GM12878 (cell line): ENCODE measurements around the gene ERCC4. TPM values are rescaled to one million over a fixed set of nuclear protein-coding genes. Genes with fewer than 3 reads are reported as not detected.

Experiments used
- ATAC-seq: fragments of 200-7000 bp; cut with Tn5 transposase; 3 replicates; pipeline ENCODE4 v1.9.1; 2020; ENCODE audit warnings: mild to moderate bottlenecking, moderate library complexity
- BruUV-seq: library from RNA; stranded (reverse); fragments of 400-500 nt; replicated peaks from 2 replicates; lab custom pipeline; 2021; lab: Mats Ljungman, UMichigan
- CTCF ChIA-PET: fragments of 300-600 bp; sonication (Branson Sonifier 250); formaldehyde crosslinking; extraction: SDS; loops from one replicate; lab custom pipeline; 2021; ENCODE audit warnings: inconsistent platforms; lab: Yijun Ruan, JAX
- POLR2A ChIA-PET: fragments of 350-600 bp; formaldehyde crosslinking; extraction: SDS; loops from one replicate; lab custom pipeline; 2021; ENCODE audit warnings: inconsistent platforms; lab: Charles Lee
- RAD21 ChIA-PET: fragments of 300-600 bp; sonication (Branson Sonifier 250); formaldehyde crosslinking; loops from one replicate; lab custom pipeline; 2023; ENCODE audit warnings: antibody characterized with exemption; ENCODE audit not compliant: unreplicated experiment; lab: Charles Lee
- SMC1A ChIA-PET: fragments of 300-600 bp; sonication (Branson Sonifier 250); formaldehyde crosslinking; loops from one replicate; lab custom pipeline; 2023; ENCODE audit not compliant: unreplicated experiment, uncharacterized antibody; lab: Charles Lee
- DNase-seq: peaks from one replicate; pipeline ENCODE4 v3.0.0-alpha.2; 2011; ENCODE audit warnings: low read depth, low spot score
- FAIRE-seq: peaks from 3 replicates; lab custom pipeline; 2011; peaks lifted over from hg19 to GRCh38; lab: Jason Lieb, UNC
- H2AFZ ChIP-seq: 2 replicates; pipeline ENCODE4 v1.6.0; 2011; ENCODE audit warnings: low read depth, low read length, control low read depth; ENCODE audit not compliant: control insufficient read depth
- H3K27ac ChIP-seq: 2 replicates; pipeline ENCODE4 v1.5.1; 2011; ENCODE audit warnings: control low read depth; ENCODE audit not compliant: control insufficient read depth, insufficient read depth
- H3K27me3 ChIP-seq, 2 experiments: replicated peaks in 1 of 2; 2 replicates each; pipeline versions ENCODE4 v1.6.0 to v1.6.1; 2011; ENCODE audit warnings: low read length in 1 of 2; ENCODE audit not compliant: control insufficient read depth in 2 of 2, insufficient read depth in 2 of 2
- H3K36me3 ChIP-seq, 2 experiments: 2 replicates each; pipeline ENCODE4 v1.5.1; 2011; ENCODE audit warnings: low read length in 1 of 2; ENCODE audit not compliant: control insufficient read depth in 2 of 2, insufficient read depth in 2 of 2
- H3K4me1 ChIP-seq: 2 replicates; pipeline ENCODE4 v1.6.1; 2011; ENCODE audit warnings: mild to moderate bottlenecking, low read length, moderate library complexity, mixed read lengths; ENCODE audit not compliant: control insufficient read depth, insufficient read depth
- H3K4me2 ChIP-seq: 2 replicates; pipeline ENCODE4 v1.6.0; 2011; ENCODE audit warnings: control low read depth; ENCODE audit not compliant: control insufficient read depth, insufficient read depth
- H3K4me3 ChIP-seq: fragments of 200-600 bp; sonication (generic); 2 replicates; pipeline ENCODE4 v1.5.1; 2016
- H3K79me2 ChIP-seq: 2 replicates; pipeline ENCODE4 v1.6.0; 2011; ENCODE audit warnings: low read length; ENCODE audit not compliant: control insufficient read depth, insufficient read depth
- H3K9ac ChIP-seq: 2 replicates; pipeline ENCODE4 v1.8.0; 2011; ENCODE audit warnings: low read length, control low read depth, mixed read lengths; ENCODE audit not compliant: control insufficient read depth, insufficient read depth
- H3K9me3 ChIP-seq: replicated peaks from 3 replicates; pipeline ENCODE4 v1.5.1; 2011; ENCODE audit warnings: mild to moderate bottlenecking, low read length; ENCODE audit not compliant: control insufficient read depth, insufficient read depth
- H4K20me1 ChIP-seq: 2 replicates; pipeline ENCODE4 v1.6.0; 2011; ENCODE audit not compliant: control insufficient read depth, insufficient read depth
- ATF3 ChIP-seq: IDR thresholded peaks from 2 replicates; pipeline ENCODE4 v1.6.1; 2011; ENCODE audit warnings: low read depth, mild to moderate bottlenecking, low read length, moderate library complexity, borderline replicate concordance; ENCODE audit errors: extremely low read depth
- CTCF ChIP-seq, 3 experiments: IDR thresholded peaks in 2 of 3; conservative IDR thresholded peaks in 1 of 3; 2 replicates each; pipeline ENCODE4 v1.5.1; 2011; ENCODE audit warnings: low read depth in 3 of 3, low read length in 3 of 3, mild to moderate bottlenecking in 3 of 3, control low read depth in 2 of 3, moderate library complexity in 2 of 3, inconsistent platforms in 1 of 3, mixed read lengths in 1 of 3; ENCODE audit not compliant: control insufficient read depth in 2 of 3, insufficient read depth in 1 of 3; ENCODE audit errors: extremely low read depth in 1 of 3
- DPF2 ChIP-seq: fragments of 450-650 bp; IDR thresholded peaks from 2 replicates; pipeline ENCODE4 v1.6.1; 2017; ENCODE audit warnings: mild to moderate bottlenecking
- RAD21 ChIP-seq: IDR thresholded peaks from 2 replicates; pipeline ENCODE4 v1.6.1; 2011; ENCODE audit warnings: mild to moderate bottlenecking, low read depth, low read length, moderate library complexity; ENCODE audit not compliant: insufficient read depth
- ZNF24 ChIP-seq: fragments of 450-650 bp; IDR thresholded peaks from 2 replicates; pipeline ENCODE4 v1.6.1; 2017; ENCODE audit warnings: antibody characterized with exemption, mild to moderate bottlenecking
- WGBS: methylation state at CpG from one replicate; pipeline ENCODE4 v1.1.6; 2016; ENCODE audit warnings: low lambda C conversion rate; ENCODE audit not compliant: insufficient replicate concordance, insufficient coverage; ENCODE audit errors: missing lambda C conversion rate; 5-methylcytosine and 5-hydroxymethylcytosine counted together
- in situ Hi-C: fragments of 300-500 bp; cut with MboI; formaldehyde crosslinking; loops from 9 replicates; pipeline ENCODE4 v1.14.3; 2018; ENCODE audit warnings: mixed read lengths
- intact Hi-C: fragments of 100-400 bp; cut with micrococcal nuclease; formaldehyde crosslinking; loops from one replicate; pipeline ENCODE4 v1.14.2; 2022; ENCODE audit not compliant: unreplicated experiment
- polyA plus RNA-seq, 11 experiments: library from polyadenylated mRNA; depleted of rRNA in 4 of 11; unstranded in 6 of 11; stranded (reverse) in 5 of 11; fragments of >200 nt; fragmentation: Nextera tagmentation in 4 of 11; fragmentation: Illumina TruSeq in 1 of 11; extraction: Ambion mirVana in 4 of 11; extraction: Trizol in 1 of 11; gene quantifications; 1 replicate in 1 of 11; 2 replicates in 10 of 11; pipeline versions ENCODE4 v1.2.1 to v1.2.3, GENCODE V29; 2011 to 2016; ENCODE audit warnings: inconsistent platforms in 2 of 11, missing spikeins in 2 of 11, low read depth in 1 of 11
- total RNA-seq, 4 experiments: library from RNA; depleted of rRNA in 3 of 4; stranded (reverse); fragments of >200 nt in 3 of 4; fragmentation: Illumina TruSeq in 1 of 4; extraction: Trizol in 1 of 4; gene quantifications; 2 replicates each; pipeline versions ENCODE4 v1.2.1 to v1.2.3, GENCODE V29; 2013 to 2021

ERCC4 gene
- total and polyA plus RNA-seq, 10 of the 15 experiments (the other 5 are each of a cell fraction or from before 2014, with no cell fraction given) = 4.7 to 24.6 (median 8.9) TPM

- TF ChIP-seq ATF3 (no peak), DPF2 (no peak)
Observed at GRCh38 chr16:13895516-13895915, 24.4 kb upstream of the ERCC4 start (continued).

- Histone ChIP-seq H3K4me1 (no peaks in the 10 kb centered on the region), H3K79me2 (no peaks in the 10 kb centered on the region), H3K9me3 (no peaks in the 10 kb centered on the region; the same call in 2 of the 3 replicates)
- POLR2A ChIA-PET = no interaction called here
- intact Hi-C loops = no loop called here
- peak; percentile 14 to 36 (median 33); a peak in 3 of 6 replicates for TF ChIP-seq CTCF (IDR thresholded peaks at IDR 0.05 in 2 of 3, conservative IDR thresholded peaks at IDR 0.05 in 1 of 3; ENCODE audit: control insufficient read depth in 2 of 3, extremely low read depth in 1 of 3, insufficient read depth in 1 of 3, low read depth in 3 of 3, low read length in 3 of 3)
- TF ChIP-seq ZNF24 = no peak
- peak; percentile 13; the same call in 1 of the 2 replicates for TF ChIP-seq RAD21
- TF ChIP-seq, all 136 proteins: peak for 2
- FAIRE-seq (no peak), DNase-seq (no peak), ATAC-seq (no peak)
- 18% methylated on average over 4 of the region's 4 CpGs for WGBS
- BruUV-seq = no TSS peak
- no peaks in the 10 kb centered on the region for H4K20me1 ChIP-seq
- H2AFZ ChIP-seq = no peak overlapping the region
- H3K27ac ChIP-seq = no peak overlapping the region
- H3K9ac ChIP-seq = no peak overlapping the region
- no peaks in the 10 kb centered on the region for H3K27me3 ChIP-seq
- ChIA-PET CTCF (interaction anchor here (0.9 to 1.4 kb wide), 3 partner anchors 23 to 152 kb away, joined by 3 read pairs; partner anchors contain the start of gene ERCC4), SMC1A (interaction anchor here (0.6 to 2.0 kb wide), 8 partner anchors 11 to 693 kb away, joined by 3 to 5 read pairs (median 4); no protein-coding TSS in a partner anchor), RAD21 (no interaction called here)
- no peak overlapping the region for H3K4me2 ChIP-seq
- in situ Hi-C loops = no loop called here
- no peaks in the 10 kb centered on the region for H3K36me3 ChIP-seq
- H3K4me3 ChIP-seq = no peak overlapping the region
Observed at GRCh38 chr16:13896543-13897182, 23.3 kb upstream of the ERCC4 start.
